ENCODE results near the gene MBD3L2B. TPM values are rescaled to one million over a fixed set of nuclear protein-coding genes. Genes with fewer than 3 reads are reported as not detected.
A peak's percentile ranks its signal among the peaks of the same experiment; 100 is the strongest.
"Not testable (repeated sequence)": the region's sequence is repeated elsewhere in the genome, so short reads cannot be mapped to it uniquely, and the experiment has no call there.

MBD3L2B gene
- total and polyA plus RNA-seq, 2 donors (not counting 1 experiment from before 2014, with no cell fraction given): not detected

- H3K4me3 Mint-ChIP-seq; H3K27me3 Mint-ChIP-seq; H2AFZ ChIP-seq (ENCODE audit: insufficient read depth, low read depth, low read length, poor library complexity, severe bottlenecking); H4K20me1 ChIP-seq (ENCODE audit: control insufficient read depth, insufficient read depth, low read length, poor library complexity, severe bottlenecking); H3K79me2 ChIP-seq (ENCODE audit: control insufficient read depth, insufficient read depth, low read length); H3K4me1 ChIP-seq (ENCODE audit: control insufficient read depth in 2 of 2, insufficient read depth in 2 of 2, low read length in 2 of 2); H3K4me1 Mint-ChIP-seq; H3K36me3 ChIP-seq (replicated peaks in 1 of 2; ENCODE audit: control extremely low read depth in 1 of 2, control insufficient read depth in 1 of 2, extremely low read depth in 1 of 2, insufficient read depth in 2 of 2, low read length in 1 of 2); H3K9me3 ChIP-seq (ENCODE audit: control extremely low read depth in 1 of 3, control insufficient read depth in 2 of 3, insufficient read depth in 1 of 3, low read length in 2 of 3); H3K4me3 ChIP-seq (ENCODE audit: control extremely low read depth in 1 of 5, extremely low read depth in 1 of 5, insufficient read depth in 1 of 5, low read depth in 2 of 5, low read length in 4 of 5); H3K27me3 ChIP-seq (replicated peaks in 1 of 4; ENCODE audit: control extremely low read depth in 1 of 4, control insufficient read depth in 3 of 4, insufficient read depth in 4 of 4, low read length in 3 of 4); CTCF ChIA-PET; ATAC-seq (ENCODE audit: low read depth); H3K9ac ChIP-seq (ENCODE audit: low read length); H3K4me2 ChIP-seq (replicated peaks; ENCODE audit: low read depth, low read length, poor library complexity, severe bottlenecking); H3K27ac Mint-ChIP-seq; H3K27ac ChIP-seq (ENCODE audit: low read length in 2 of 2); intact Hi-C loops (cut with micrococcal nuclease); H3K9me3 Mint-ChIP-seq (ENCODE audit: insufficient read depth); POLR2A ChIA-PET; DNase-seq: not testable (repeated sequence)
- no CpG with 5 or more reads among the region's 8 CpGs for WGBS (ENCODE audit: insufficient coverage)
These were observed 37.3 kb upstream of the MBD3L2B start, which contains the start of gene MBD3L3 for GRCh38 chr19:7058576-7058975. Gene MBD3L3, minus strand, starts transcription at chr19:7058676. Its CDS starts 71 bp downstream, at chr19:7058605.

DNA sequence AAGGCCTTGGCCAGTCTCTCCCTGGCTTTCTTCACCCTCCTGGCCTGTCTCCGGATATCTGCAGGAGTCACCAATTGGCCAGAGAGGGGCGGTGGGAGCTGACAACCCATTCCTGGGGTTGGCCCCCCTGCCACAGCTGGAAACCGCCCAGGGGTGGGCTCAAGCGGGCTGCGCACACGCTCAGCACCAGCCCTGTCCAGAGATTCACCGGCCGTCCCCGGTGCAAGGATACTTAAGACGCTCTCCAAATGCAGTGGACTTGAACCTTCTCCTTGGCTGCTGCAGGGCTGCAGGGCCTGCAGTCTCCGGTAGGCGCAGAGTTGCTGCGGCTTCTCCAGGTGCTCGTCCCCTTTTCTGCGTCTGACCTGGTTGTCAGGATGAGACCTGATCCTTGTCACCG, 35.1 kb upstream of the MBD3L2B start:
- H3K4me1 Mint-ChIP-seq; CTCF ChIA-PET; H3K4me1 ChIP-seq (ENCODE audit: control insufficient read depth in 2 of 2, insufficient read depth in 2 of 2, low read length in 2 of 2); ATAC-seq (ENCODE audit: low read depth); POLR2A ChIA-PET; H3K4me2 ChIP-seq (replicated peaks; ENCODE audit: low read depth, low read length, poor library complexity, severe bottlenecking); H3K9ac ChIP-seq (ENCODE audit: low read length); H3K27ac ChIP-seq (ENCODE audit: low read length in 2 of 2); DNase-seq; H2AFZ ChIP-seq (ENCODE audit: insufficient read depth, low read depth, low read length, poor library complexity, severe bottlenecking); H3K36me3 ChIP-seq (replicated peaks in 1 of 2; ENCODE audit: control extremely low read depth in 1 of 2, control insufficient read depth in 1 of 2, extremely low read depth in 1 of 2, insufficient read depth in 2 of 2, low read length in 1 of 2); H3K4me3 Mint-ChIP-seq; H3K27ac Mint-ChIP-seq; H3K9me3 Mint-ChIP-seq (ENCODE audit: insufficient read depth); intact Hi-C loops (cut with micrococcal nuclease); H3K9me3 ChIP-seq (ENCODE audit: control extremely low read depth in 1 of 3, control insufficient read depth in 2 of 3, insufficient read depth in 1 of 3, low read length in 2 of 3); H3K4me3 ChIP-seq (ENCODE audit: control extremely low read depth in 1 of 5, extremely low read depth in 1 of 5, insufficient read depth in 1 of 5, low read depth in 2 of 5, low read length in 4 of 5); H3K27me3 ChIP-seq (replicated peaks in 1 of 4; ENCODE audit: control extremely low read depth in 1 of 4, control insufficient read depth in 3 of 4, insufficient read depth in 4 of 4, low read length in 3 of 4); H4K20me1 ChIP-seq (ENCODE audit: control insufficient read depth, insufficient read depth, low read length, poor library complexity, severe bottlenecking); H3K79me2 ChIP-seq (ENCODE audit: control insufficient read depth, insufficient read depth, low read length); H3K27me3 Mint-ChIP-seq: not testable (repeated sequence)
- WGBS (ENCODE audit: insufficient coverage): 95% methylated on average over 4 of the region's 16 CpGs

DNA sequence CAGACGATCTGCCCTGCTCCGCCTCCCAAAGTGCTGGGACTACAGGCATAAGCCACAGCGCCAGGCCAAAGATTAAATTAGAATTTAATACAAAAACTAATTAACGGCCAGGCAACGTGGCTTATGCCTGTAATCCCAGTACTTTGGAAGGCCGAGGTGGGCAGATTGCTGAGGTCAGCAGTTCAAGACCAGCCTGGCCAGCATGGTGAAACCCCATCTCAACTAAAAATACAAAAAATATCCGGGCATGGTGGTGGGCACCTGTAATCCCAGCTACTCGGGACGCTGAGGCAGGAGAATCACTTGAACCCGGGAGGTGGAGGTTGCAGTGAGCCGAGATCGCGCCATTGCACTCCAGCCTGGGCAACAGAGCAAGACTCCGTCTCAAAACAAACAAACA, 34.4 kb upstream of the MBD3L2B start:
- H3K27ac ChIP-seq (ENCODE audit: low read length in 2 of 2); H3K4me2 ChIP-seq (replicated peaks; ENCODE audit: low read depth, low read length, poor library complexity, severe bottlenecking); H3K9ac ChIP-seq (ENCODE audit: low read length); H3K27me3 ChIP-seq (replicated peaks in 1 of 4; ENCODE audit: control extremely low read depth in 1 of 4, control insufficient read depth in 3 of 4, insufficient read depth in 4 of 4, low read length in 3 of 4); H3K27ac Mint-ChIP-seq; H3K4me3 ChIP-seq (ENCODE audit: control extremely low read depth in 1 of 5, extremely low read depth in 1 of 5, insufficient read depth in 1 of 5, low read depth in 2 of 5, low read length in 4 of 5); H3K36me3 ChIP-seq (replicated peaks in 1 of 2; ENCODE audit: control extremely low read depth in 1 of 2, control insufficient read depth in 1 of 2, extremely low read depth in 1 of 2, insufficient read depth in 2 of 2, low read length in 1 of 2); H3K9me3 ChIP-seq (ENCODE audit: control extremely low read depth in 1 of 3, control insufficient read depth in 2 of 3, insufficient read depth in 1 of 3, low read length in 2 of 3); H3K4me1 ChIP-seq (ENCODE audit: control insufficient read depth in 2 of 2, insufficient read depth in 2 of 2, low read length in 2 of 2); H3K27me3 Mint-ChIP-seq; H3K9me3 Mint-ChIP-seq (ENCODE audit: insufficient read depth); intact Hi-C loops (cut with micrococcal nuclease); DNase-seq; H3K4me3 Mint-ChIP-seq; CTCF ChIA-PET; H3K4me1 Mint-ChIP-seq; H3K79me2 ChIP-seq (ENCODE audit: control insufficient read depth, insufficient read depth, low read length); ATAC-seq (ENCODE audit: low read depth); H4K20me1 ChIP-seq (ENCODE audit: control insufficient read depth, insufficient read depth, low read length, poor library complexity, severe bottlenecking); H2AFZ ChIP-seq (ENCODE audit: insufficient read depth, low read depth, low read length, poor library complexity, severe bottlenecking); POLR2A ChIA-PET: not testable (repeated sequence)
- WGBS (ENCODE audit: insufficient coverage): 90% methylated on average over 3 of the region's 14 CpGs

- H3K4me3 ChIP-seq (ENCODE audit: control extremely low read depth in 1 of 5, extremely low read depth in 1 of 5, insufficient read depth in 1 of 5, low read depth in 2 of 5, low read length in 4 of 5); H3K9ac ChIP-seq (ENCODE audit: low read length); H3K27ac ChIP-seq (ENCODE audit: low read length in 2 of 2); H3K27me3 ChIP-seq (replicated peaks in 1 of 4; ENCODE audit: control extremely low read depth in 1 of 4, control insufficient read depth in 3 of 4, insufficient read depth in 4 of 4, low read length in 3 of 4); intact Hi-C loops (cut with micrococcal nuclease); H3K36me3 ChIP-seq (replicated peaks in 1 of 2; ENCODE audit: control extremely low read depth in 1 of 2, control insufficient read depth in 1 of 2, extremely low read depth in 1 of 2, insufficient read depth in 2 of 2, low read length in 1 of 2); H4K20me1 ChIP-seq (ENCODE audit: control insufficient read depth, insufficient read depth, low read length, poor library complexity, severe bottlenecking); H3K27ac Mint-ChIP-seq; ATAC-seq (ENCODE audit: low read depth); H3K4me3 Mint-ChIP-seq; CTCF ChIA-PET; H3K27me3 Mint-ChIP-seq; H3K4me1 ChIP-seq (ENCODE audit: control insufficient read depth in 2 of 2, insufficient read depth in 2 of 2, low read length in 2 of 2); H2AFZ ChIP-seq (ENCODE audit: insufficient read depth, low read depth, low read length, poor library complexity, severe bottlenecking); H3K4me1 Mint-ChIP-seq; POLR2A ChIA-PET; H3K4me2 ChIP-seq (replicated peaks; ENCODE audit: low read depth, low read length, poor library complexity, severe bottlenecking); H3K79me2 ChIP-seq (ENCODE audit: control insufficient read depth, insufficient read depth, low read length); H3K9me3 ChIP-seq (ENCODE audit: control extremely low read depth in 1 of 3, control insufficient read depth in 2 of 3, insufficient read depth in 1 of 3, low read length in 2 of 3); H3K9me3 Mint-ChIP-seq (ENCODE audit: insufficient read depth): not testable (repeated sequence)
- WGBS (ENCODE audit: insufficient coverage): no CpG with 5 or more reads among the region's 14 CpGs
- DNase-seq: peak; percentile 0
These were observed 33.6 kb upstream of the MBD3L2B start for GRCh38 chr19:7054635-7055368.

Measured in B cell (primary cell).